ENCODE results near the gene PEX11B.

GRCh38 chr1:145863282-145864018 is 55.1 kb downstream of the PEX11B start:
- no peak for TF ChIP-seq NFE2L2 (IDR thresholded peaks at IDR 0.05; ENCODE audit: low read depth, low read length)
- no peak for TF ChIP-seq CTCF (conservative IDR thresholded peaks at IDR 0.05; ENCODE audit: low read depth, low read length)
- TF ChIP-seq USF2 (IDR thresholded peaks at IDR 0.05; ENCODE audit: low read depth, low read length), result no peak
- TF ChIP-seq POLR2A (IDR thresholded peaks at IDR 0.05; ENCODE audit: low read depth, low read length), result no peak
- no peak for TF ChIP-seq CEBPB (IDR thresholded peaks at IDR 0.05; ENCODE audit: low read depth, low read length)
- TF ChIP-seq RFX5 (IDR thresholded peaks at IDR 0.05; ENCODE audit: low read depth, low read length), result no peak

All from IMR-90 (cell line).